Spinal cord (tissue), 10 donors: ENCODE data around the gene MOB3A. TPM values are rescaled to one million over a fixed set of nuclear protein-coding genes. Genes with fewer than 3 reads are reported as not detected.
"Not testable (repeated sequence)": the region's sequence is repeated elsewhere in the genome, so short reads cannot be mapped to it uniquely, and the experiment has no call there.

Experiments used
- DNase-seq, 6 donors: peaks; one replicate each; pipeline versions ENCODE4 v3.0.0 to v3.0.0-alpha.2; 2013 to 2015; ENCODE audit warnings: low spot score in 6 of 6, low read depth in 4 of 6
- H3K27ac ChIP-seq: one replicate; pipeline ENCODE4 v1.5.1; 2013; ENCODE audit warnings: low read depth, low read length, control low read depth
- H3K27me3 ChIP-seq: one replicate; pipeline ENCODE4 v1.6.1; 2013; ENCODE audit warnings: low read length; ENCODE audit not compliant: control insufficient read depth, insufficient read depth
- H3K36me3 ChIP-seq: one replicate; pipeline ENCODE4 v1.6.1; 2013; ENCODE audit warnings: low read length; ENCODE audit not compliant: control insufficient read depth, insufficient read depth
- H3K4me1 ChIP-seq: one replicate; pipeline ENCODE4 v1.6.1; 2013; ENCODE audit warnings: low read length; ENCODE audit not compliant: control insufficient read depth, insufficient read depth
- H3K4me3 ChIP-seq: one replicate; pipeline ENCODE4 v1.5.1; 2013; ENCODE audit warnings: low read depth, low read length, control low read depth
- H3K9me3 ChIP-seq: one replicate; pipeline ENCODE4 v1.6.1; 2013; ENCODE audit warnings: low read length; ENCODE audit not compliant: control insufficient read depth, insufficient read depth
- WGBS: methylation state at CpG from one replicate; pipeline ENCODE4 v1.1.5; 2013; ENCODE audit warnings: missing lambda C conversion rate; ENCODE audit not compliant: insufficient coverage; 5-methylcytosine and 5-hydroxymethylcytosine counted together
- polyA plus RNA-seq, 2 donors: library from polyadenylated mRNA; unstranded; fragments of 120-200 nt; gene quantifications; one replicate each; pipeline ENCODE4 v1.2.1, GENCODE V29; 2013; ENCODE audit not compliant: insufficient read length in 2 of 2
- total RNA-seq, 2 donors: library from RNA; depleted of rRNA in 1 of 2; stranded (reverse); fragments of 120-200 nt in 1 of 2; fragments of >200 nt in 1 of 2; gene quantifications; one replicate each; pipeline versions ENCODE4 v1.2.3 to v1.2.4, GENCODE V29; 2013 to 2014
- donor health status: healthy.

Gene MOB3A
- total and polyA plus RNA-seq, 4 donors = 13.3 to 39.4 (median 22.9) TPM

DNA sequence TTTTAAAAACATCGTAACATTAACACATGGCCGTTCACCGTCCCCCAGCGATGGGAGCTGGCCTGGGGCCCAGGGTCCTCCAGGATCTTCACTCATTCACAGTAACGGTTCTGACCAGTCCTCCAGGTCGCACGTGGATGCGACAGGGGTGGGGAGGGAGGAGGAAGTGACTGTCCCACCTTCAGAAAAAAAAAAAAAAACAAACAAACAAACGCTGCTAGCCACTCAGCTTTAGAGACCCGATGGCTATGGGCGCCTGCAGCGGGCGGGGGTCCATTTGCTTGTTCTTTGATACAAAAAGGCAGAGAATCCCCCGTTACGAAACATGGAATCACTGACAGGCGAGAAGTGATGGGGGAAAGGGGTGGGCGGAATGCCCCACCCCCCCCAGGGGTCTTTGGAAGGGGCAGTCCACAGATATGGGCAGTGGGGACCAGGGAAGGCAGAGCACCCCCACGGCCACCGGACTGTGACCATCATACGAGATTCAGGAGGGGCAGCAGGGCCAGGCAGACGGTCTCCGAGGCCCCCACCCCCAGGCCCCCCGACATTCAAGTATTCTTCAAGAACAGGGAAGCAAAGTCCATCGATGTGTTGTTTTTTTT, 58.4 kb downstream of the MOB3A start:
- Histone ChIP-seq H3K4me1 (peaks cover 36% of the 10 kb centered on the region), H3K27ac (no peak overlapping the region), H3K27me3 (no peaks in the 10 kb centered on the region), H3K36me3 (peaks cover 51% of the 10 kb centered on the region), H3K4me3 (no peak overlapping the region), H3K9me3 (peaks cover 3% of the 10 kb centered on the region)
- DNase-seq = no peak
- 93% methylated on average over 6 of the region's 24 CpGs for WGBS

DNA sequence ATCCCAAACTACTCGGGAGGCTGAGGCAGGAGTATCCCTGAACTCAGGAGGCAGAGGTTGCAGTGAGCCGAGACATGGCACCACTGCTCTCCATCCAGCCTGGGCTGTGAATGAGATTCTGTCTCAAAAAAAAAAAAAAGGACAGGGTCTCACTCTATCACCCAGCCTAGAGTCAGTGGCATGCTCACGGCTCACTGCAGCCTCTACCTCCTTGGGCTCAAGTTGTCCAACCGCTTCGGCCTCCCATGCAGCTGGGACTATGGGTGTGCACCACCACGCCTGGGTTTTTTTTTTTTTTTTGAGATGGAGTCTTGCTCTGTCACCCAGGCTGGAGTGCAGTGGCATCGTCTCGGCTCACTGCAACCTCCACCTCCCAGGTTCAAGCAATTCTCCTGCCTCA, 59.7 kb downstream of the MOB3A start:
- peaks cover 37% of the 10 kb centered on the region for H3K4me1 ChIP-seq
- H3K36me3 ChIP-seq = peaks cover 40% of the 10 kb centered on the region
- no peak overlapping the region for H3K27ac ChIP-seq
- DNase-seq = no peak
- no peaks in the 10 kb centered on the region for H3K27me3 ChIP-seq
- 86% methylated on average over 2 of the region's 8 CpGs for WGBS
- peaks cover 3% of the 10 kb centered on the region for H3K9me3 ChIP-seq
- no peak overlapping the region for H3K4me3 ChIP-seq

DNA sequence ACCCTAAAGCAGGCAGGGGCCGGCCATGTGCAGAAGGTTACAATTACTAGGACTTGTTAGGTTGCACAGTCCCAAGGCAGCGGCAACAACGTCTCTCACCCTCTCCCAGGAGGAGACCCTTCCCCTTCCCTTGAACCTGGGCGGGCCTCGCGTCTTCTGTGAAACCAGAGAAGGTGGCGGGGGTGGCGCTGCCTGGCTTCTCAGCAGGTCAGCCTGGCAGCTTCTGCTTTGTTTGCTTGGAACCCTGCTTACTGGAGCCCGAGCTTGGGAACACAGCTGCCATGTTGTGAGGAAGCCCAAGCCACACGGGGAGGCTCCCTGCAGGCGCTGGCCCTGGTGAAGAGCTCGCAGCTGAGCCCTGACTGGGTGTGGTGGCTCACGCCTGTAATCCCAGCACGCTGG, 60.5 kb downstream of the MOB3A start:
- H3K27ac ChIP-seq = no peak overlapping the region
- H3K27me3 ChIP-seq = no peaks in the 10 kb centered on the region
- H3K9me3 ChIP-seq = peaks cover 3% of the 10 kb centered on the region
- 63% methylated on average over 13 of the region's 14 CpGs for WGBS
- no peak overlapping the region for H3K4me3 ChIP-seq
- no peak for DNase-seq
- H3K36me3 ChIP-seq = peaks cover 31% of the 10 kb centered on the region
- peaks cover 31% of the 10 kb centered on the region for H3K4me1 ChIP-seq

DNA sequence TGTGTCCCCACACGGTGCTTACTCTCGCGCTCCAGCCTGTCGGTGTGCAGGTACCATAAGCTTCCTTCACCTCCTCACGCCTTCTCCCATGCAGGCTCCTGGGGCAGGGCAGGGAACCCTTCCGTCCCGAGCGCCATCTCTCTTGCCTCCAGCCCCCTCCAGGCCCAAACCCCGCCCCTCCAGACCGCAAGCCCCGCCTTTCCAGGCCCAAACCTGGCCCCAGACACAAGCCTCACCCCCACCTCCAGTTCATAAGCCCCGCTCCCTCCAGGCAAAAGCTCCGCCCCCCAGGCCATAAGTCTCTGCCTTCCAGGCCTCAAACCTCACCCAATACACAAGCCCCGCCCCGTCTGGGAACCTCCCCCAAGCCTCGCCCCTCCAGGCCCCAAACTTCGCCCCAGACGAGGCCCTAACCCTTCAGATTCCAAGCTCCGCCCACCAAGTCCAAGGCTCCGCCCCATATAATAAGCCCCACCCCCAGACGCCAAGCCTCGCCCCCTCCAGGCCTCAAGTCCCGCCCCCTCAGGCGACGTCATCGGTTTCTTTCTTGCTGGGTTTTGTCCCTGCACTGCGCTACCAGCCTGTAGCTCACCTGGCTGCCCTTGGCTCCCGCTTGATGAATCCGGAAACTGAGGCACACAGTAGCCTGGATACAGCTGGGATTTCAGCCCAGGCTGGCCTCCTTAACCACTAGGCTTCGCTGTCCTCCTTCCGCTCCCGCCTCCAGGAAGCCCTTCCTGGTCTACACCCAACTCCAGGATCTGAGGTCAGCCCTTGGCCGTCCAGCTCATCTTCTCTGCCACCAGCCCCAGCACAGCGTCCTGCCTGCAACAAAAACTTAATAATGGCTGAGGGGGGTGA, 61.2 kb downstream of the MOB3A start:
- peaks cover 27% of the 10 kb centered on the region for H3K4me1 ChIP-seq
- WGBS = 34% methylated on average over 30 of the region's 34 CpGs
- H3K27ac ChIP-seq = no peak overlapping the region
- H3K9me3 ChIP-seq = peaks cover 3% of the 10 kb centered on the region
- no peaks in the 10 kb centered on the region for H3K27me3 ChIP-seq
- DNase-seq = no peak
- H3K4me3 ChIP-seq = no peak overlapping the region
- peaks cover 25% of the 10 kb centered on the region for H3K36me3 ChIP-seq

DNA sequence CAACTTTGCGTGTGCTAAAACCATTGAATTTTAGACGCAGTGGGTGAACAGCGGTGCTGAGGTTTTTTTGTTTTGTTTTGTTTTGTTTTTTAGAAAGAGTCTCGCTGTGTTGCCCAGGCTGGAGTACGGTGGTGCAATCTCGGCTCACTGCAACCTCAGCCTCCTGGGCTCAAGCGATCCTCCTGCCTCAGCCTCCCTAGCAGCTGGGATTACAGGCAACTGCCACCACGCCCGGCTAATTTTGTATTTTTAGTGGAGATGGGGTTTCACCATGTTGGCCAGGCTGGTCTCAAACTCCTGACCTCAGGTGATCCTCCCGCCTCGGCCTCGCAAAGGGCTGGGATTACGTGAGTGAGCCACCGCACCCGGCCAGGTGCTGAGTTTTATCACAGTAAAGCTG, 61.9 kb downstream of the MOB3A start:
- DNase-seq, H3K27me3 ChIP-seq, H3K4me3 ChIP-seq, H3K9me3 ChIP-seq, H3K27ac ChIP-seq: not testable (repeated sequence)
- H3K4me1 ChIP-seq = peaks cover 25% of the 10 kb centered on the region
- peaks cover 18% of the 10 kb centered on the region for H3K36me3 ChIP-seq
- WGBS = 91% methylated on average over 15 of the region's 15 CpGs

DNA sequence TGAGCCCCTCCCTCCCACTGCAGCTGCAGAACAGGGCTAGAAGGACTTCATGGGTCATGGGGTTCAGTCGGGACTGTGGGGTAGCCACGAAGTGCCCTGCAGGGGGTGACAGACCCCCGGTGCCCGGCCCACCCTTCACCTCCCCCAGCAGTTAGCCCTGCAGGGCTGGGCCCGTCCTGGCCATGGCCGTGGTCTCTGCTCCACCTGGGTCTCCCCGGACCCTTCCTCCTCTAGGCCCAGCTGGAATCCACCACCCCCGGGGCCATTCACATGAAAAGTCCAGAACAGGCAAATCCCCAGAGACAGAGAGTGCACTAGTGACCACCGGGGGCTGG, 62.3 kb downstream of the MOB3A start:
- DNase-seq = no peak

DNA sequence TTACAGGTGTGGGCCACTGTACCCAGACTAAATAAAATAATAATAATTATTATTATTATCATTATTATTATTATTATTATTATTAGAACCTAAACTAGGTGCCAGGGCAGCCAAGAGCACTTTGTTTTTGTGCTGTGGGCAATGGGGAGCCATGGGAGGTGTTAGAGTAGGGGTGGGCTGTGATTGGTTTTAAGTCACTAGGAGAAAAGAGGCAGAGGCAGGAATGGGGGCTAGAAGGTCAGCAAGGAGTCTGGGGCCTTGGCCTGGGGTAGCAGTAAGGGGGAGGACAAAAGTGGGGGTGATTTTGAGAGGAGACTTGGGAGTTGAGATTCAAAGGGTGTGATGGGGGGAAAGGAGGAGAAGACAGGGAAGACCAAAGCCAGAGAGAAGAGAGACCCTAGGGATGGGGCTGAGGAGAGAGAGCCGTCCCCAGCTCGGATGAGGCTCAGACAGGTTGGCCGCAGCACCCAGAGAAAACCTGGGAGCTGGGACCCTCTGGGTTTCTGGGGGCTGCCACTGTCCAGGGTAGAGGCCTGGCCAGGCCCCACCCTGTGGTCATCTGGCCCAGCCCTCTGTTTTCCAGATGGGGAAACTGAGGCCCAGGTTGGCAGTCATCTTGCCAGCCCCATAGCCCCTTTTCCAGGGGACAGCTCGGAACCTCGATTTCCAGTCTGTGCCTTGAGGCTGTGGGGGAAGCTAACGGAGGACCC, 62.9 kb downstream of the MOB3A start:
- Histone ChIP-seq H3K27ac (no peak overlapping the region), H3K36me3 (peaks cover 8% of the 10 kb centered on the region), H3K4me1 (peaks cover 23% of the 10 kb centered on the region), H3K27me3 (no peaks in the 10 kb centered on the region), H3K4me3 (no peak overlapping the region), H3K9me3 (peaks cover 3% of the 10 kb centered on the region)
- DNase-seq = no peak
- WGBS = 91% methylated on average over 6 of the region's 6 CpGs

More for the DNA sequence above, 62.3 kb downstream of the MOB3A start:
- Histone ChIP-seq H3K27me3 (no peaks in the 10 kb centered on the region), H3K36me3 (peaks cover 14% of the 10 kb centered on the region), H3K4me1 (peaks cover 23% of the 10 kb centered on the region), H3K4me3 (no peak overlapping the region), H3K27ac (no peak overlapping the region), H3K9me3 (peaks cover 3% of the 10 kb centered on the region)
- WGBS = 64% methylated on average over 8 of the region's 9 CpGs

DNA sequence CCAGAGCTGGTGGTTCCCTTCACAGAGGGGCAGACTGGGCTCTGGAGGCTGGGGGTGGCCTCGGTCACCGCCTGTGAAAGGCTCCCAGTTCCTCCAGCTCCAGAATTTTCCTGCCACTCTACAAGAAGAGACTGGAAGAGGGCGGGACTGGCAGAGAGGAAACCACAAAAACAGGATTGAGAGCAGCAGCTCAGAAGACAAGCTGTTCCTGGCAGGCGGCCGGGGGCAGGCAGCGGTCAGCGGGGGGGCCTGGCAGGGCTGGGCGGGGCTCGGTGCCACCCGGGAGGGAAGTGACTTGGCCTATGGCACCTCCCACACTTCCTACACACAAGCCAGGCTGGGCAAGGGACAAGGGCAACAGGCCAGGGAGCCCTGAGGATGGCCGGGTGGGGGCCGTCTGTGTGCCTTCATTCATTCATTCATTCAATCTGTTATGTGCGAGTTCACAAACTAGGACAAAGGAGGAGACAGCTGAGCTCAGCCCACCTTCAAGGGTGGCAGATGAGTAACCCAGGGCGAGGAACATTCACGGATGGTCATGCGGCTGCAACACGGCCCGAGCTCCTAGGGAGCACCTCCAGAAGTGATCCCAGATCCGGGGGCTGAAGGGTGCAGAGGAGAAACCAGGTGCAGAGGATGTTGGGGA, 63.7 kb downstream of the MOB3A start:
- Histone ChIP-seq H3K4me3 (no peak overlapping the region), H3K27ac (peak overlapping the region; percentile 95), H3K36me3 (no peaks in the 10 kb centered on the region), H3K27me3 (no peaks in the 10 kb centered on the region), H3K4me1 (peaks cover 23% of the 10 kb centered on the region), H3K9me3 (peaks cover 3% of the 10 kb centered on the region)
- WGBS = 24% methylated on average over 11 of the region's 19 CpGs
- peak in 3 of 6 donors; percentile 61 to 90 (median 80) for DNase-seq

DNA sequence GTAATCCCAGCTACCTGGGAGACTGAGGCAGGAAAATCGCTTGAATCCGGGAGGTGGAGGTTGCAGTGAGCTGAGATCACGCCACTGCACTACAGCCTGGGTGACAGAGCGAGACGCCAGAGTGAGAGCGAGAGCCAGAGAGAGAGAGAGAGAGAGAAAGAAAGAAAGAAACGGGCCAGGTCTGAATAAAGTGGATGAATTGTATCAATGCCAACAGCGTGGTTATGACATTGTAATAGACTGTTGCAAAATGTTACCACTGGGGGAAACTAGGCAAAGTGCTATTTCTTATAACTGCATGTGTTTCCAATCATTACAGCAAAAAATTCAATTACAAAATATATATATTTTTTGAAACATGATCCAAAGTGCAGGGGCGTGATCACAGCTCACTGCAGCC, 68.8 kb downstream of the MOB3A start:
- DNase-seq = peak in 1 of 6 donors; percentile 58
- Histone ChIP-seq H3K4me1 (peaks cover 11% of the 10 kb centered on the region), H3K4me3 (no peak overlapping the region), H3K27ac (no peak overlapping the region), H3K27me3 (no peaks in the 10 kb centered on the region), H3K36me3 (no peaks in the 10 kb centered on the region), H3K9me3 (no peaks in the 10 kb centered on the region)
- WGBS = 73% methylated on average over 7 of the region's 9 CpGs
